Keratinocyte (primary cell): Measurements from ENCODE around the gene IFT88. TPM values are rescaled to one million over a fixed set of nuclear protein-coding genes. Genes with fewer than 3 reads are reported as not detected.

ENCODE experiments used
- DNase-seq: peaks from one replicate; pipeline ENCODE4 v3.0.0-alpha.2; 2011; ENCODE audit warnings: low read depth, missing footprints, low spot score
- FAIRE-seq: peaks from 2 replicates; lab custom pipeline; 2011; peaks lifted over from hg19 to GRCh38; lab: Jason Lieb, UNC
- H2AFZ ChIP-seq: 2 replicates; pipeline ENCODE4 v1.6.0; 2012; ENCODE audit warnings: low read length, control low read depth, inconsistent platforms; ENCODE audit not compliant: control insufficient read depth
- H3K27ac ChIP-seq: 2 replicates; pipeline ENCODE4 v1.5.1; 2011; ENCODE audit warnings: low read length; ENCODE audit not compliant: control insufficient read depth, insufficient read depth
- H3K27me3 ChIP-seq: 3 replicates; pipeline ENCODE4 v1.6.0; 2011; ENCODE audit warnings: low read length; ENCODE audit not compliant: control insufficient read depth, insufficient read depth; ENCODE audit errors: extremely low read depth
- H3K36me3 ChIP-seq, 2 experiments: 2 replicates in 1 of 2; 3 replicates in 1 of 2; pipeline ENCODE4 v1.5.1; 2011; ENCODE audit warnings: low read length in 2 of 2, mild to moderate bottlenecking in 1 of 2; ENCODE audit not compliant: control insufficient read depth in 2 of 2, insufficient read depth in 2 of 2; ENCODE audit errors: extremely low read depth in 1 of 2
- H3K4me1 ChIP-seq: 3 replicates; pipeline ENCODE4 v1.5.1; 2011; ENCODE audit warnings: low read length; ENCODE audit not compliant: control insufficient read depth, insufficient read depth; ENCODE audit errors: extremely low read depth
- H3K4me2 ChIP-seq: 3 replicates; pipeline ENCODE4 v1.6.0; 2011; ENCODE audit warnings: low read depth, low read length; ENCODE audit not compliant: control insufficient read depth, insufficient read depth; ENCODE audit errors: extremely low read depth
- H3K4me3 ChIP-seq, 3 experiments: fragments of 200-600 bp in 1 of 3; sonication (generic) in 1 of 3; 2 replicates in 2 of 3; 3 replicates in 1 of 3; pipeline ENCODE4 v1.5.1; 2011 to 2016; ENCODE audit warnings: low read length in 3 of 3, mild to moderate bottlenecking in 3 of 3, control low read depth in 2 of 3, inconsistent platforms in 1 of 3, low read depth in 1 of 3, mixed read lengths in 1 of 3, mixed run types in 1 of 3, moderate library complexity in 1 of 3; ENCODE audit not compliant: control insufficient read depth in 2 of 3, insufficient read depth in 2 of 3; ENCODE audit errors: extremely low read depth in 1 of 3
- H3K79me2 ChIP-seq: 2 replicates; pipeline ENCODE4 v1.6.0; 2012; ENCODE audit warnings: low read length; ENCODE audit not compliant: control insufficient read depth, insufficient read depth
- H3K9ac ChIP-seq: 3 replicates; pipeline ENCODE4 v1.6.0; 2011; ENCODE audit warnings: low read length; ENCODE audit not compliant: control insufficient read depth, insufficient read depth; ENCODE audit errors: extremely low read depth
- H3K9me1 ChIP-seq: 3 replicates; pipeline ENCODE4 v1.6.0; 2011; ENCODE audit warnings: low read length; ENCODE audit not compliant: control insufficient read depth, insufficient read depth; ENCODE audit errors: extremely low read depth
- H3K9me3 ChIP-seq: 2 replicates; pipeline ENCODE4 v1.5.1; 2012; ENCODE audit warnings: low read depth, low read length; ENCODE audit not compliant: control insufficient read depth
- H4K20me1 ChIP-seq: 3 replicates; pipeline ENCODE4 v1.6.0; 2011; ENCODE audit warnings: low read length; ENCODE audit not compliant: control insufficient read depth, insufficient read depth; ENCODE audit errors: extremely low read depth
- EZH2 ChIP-seq: IDR thresholded peaks from one replicate; pipeline ENCODE4 v1.6.1; 2012; ENCODE audit warnings: inconsistent platforms, mild to moderate bottlenecking, low read length, moderate library complexity
- dilution Hi-C: fragments of 300-500 bp; cut with MboI; formaldehyde crosslinking; loops from one replicate; pipeline ENCODE4 v1.7.0; 2020; ENCODE audit warnings: low sequenced_read_pairs; ENCODE audit not compliant: extremely low pct_ligation_motif_present
- polyA minus RNA-seq, 3 experiments: library from RNA; depleted of rRNA, polyadenylated mRNA; stranded (reverse); fragments of >200 nt; gene quantifications; 1 replicate in 1 of 3; 2 replicates in 1 of 3; 3 replicates in 1 of 3; pipeline ENCODE4 v1.2.3, GENCODE V29; 2011
- polyA plus RNA-seq, 5 experiments: library from polyadenylated mRNA; depleted of rRNA in 3 of 5; stranded (reverse) in 3 of 5; stranded (forward) in 1 of 5; unstranded in 1 of 5; fragments of >200 nt; gene quantifications; 1 replicate in 1 of 5; 2 replicates in 3 of 5; 3 replicates in 1 of 5; pipeline versions ENCODE4 v1.2.1 to v1.2.3, GENCODE V29; 2011 to 2012; ENCODE audit warnings: missing spikeins in 2 of 5, low read depth in 1 of 5, low replicate concordance in 1 of 5
- TF ChIP-seq, protein P1 (sequence below), 3 experiments: IDR thresholded peaks in 1 of 3; conservative IDR thresholded peaks in 1 of 3; optimal IDR thresholded peaks in 1 of 3; 2 replicates in 2 of 3; 3 replicates in 1 of 3; pipeline versions ENCODE3 to v1.5.1; 2011; ENCODE audit warnings: low read length in 3 of 3, mild to moderate bottlenecking in 3 of 3, moderate library complexity in 2 of 3, control low read depth in 1 of 3, inconsistent platforms in 1 of 3; ENCODE audit not compliant: insufficient read depth in 2 of 3; ENCODE audit errors: extremely low read depth in 1 of 3

Gene IFT88, protein sequence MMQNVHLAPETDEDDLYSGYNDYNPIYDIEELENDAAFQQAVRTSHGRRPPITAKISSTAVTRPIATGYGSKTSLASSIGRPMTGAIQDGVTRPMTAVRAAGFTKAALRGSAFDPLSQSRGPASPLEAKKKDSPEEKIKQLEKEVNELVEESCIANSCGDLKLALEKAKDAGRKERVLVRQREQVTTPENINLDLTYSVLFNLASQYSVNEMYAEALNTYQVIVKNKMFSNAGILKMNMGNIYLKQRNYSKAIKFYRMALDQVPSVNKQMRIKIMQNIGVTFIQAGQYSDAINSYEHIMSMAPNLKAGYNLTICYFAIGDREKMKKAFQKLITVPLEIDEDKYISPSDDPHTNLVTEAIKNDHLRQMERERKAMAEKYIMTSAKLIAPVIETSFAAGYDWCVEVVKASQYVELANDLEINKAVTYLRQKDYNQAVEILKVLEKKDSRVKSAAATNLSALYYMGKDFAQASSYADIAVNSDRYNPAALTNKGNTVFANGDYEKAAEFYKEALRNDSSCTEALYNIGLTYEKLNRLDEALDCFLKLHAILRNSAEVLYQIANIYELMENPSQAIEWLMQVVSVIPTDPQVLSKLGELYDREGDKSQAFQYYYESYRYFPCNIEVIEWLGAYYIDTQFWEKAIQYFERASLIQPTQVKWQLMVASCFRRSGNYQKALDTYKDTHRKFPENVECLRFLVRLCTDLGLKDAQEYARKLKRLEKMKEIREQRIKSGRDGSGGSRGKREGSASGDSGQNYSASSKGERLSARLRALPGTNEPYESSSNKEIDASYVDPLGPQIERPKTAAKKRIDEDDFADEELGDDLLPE
- polyA plus RNA-seq (4.6 to 9.5 TPM (median 6.2 TPM) in 3 replicates), polyA minus RNA-seq (1.4 to 8.2 TPM (median 4.5 TPM) in 3 replicates)
- 1.6 TPM for polyA plus RNA-seq (2011; ENCODE audit: low read depth)
- 3.4 and 6.2 TPM in 2 replicates for polyA plus RNA-seq (2011; cell fraction: cytosol; rRNA removed)
- 7.7 and 9.8 TPM in 2 replicates for polyA plus RNA-seq (2011; cell fraction: nucleus; rRNA removed)
- polyA plus RNA-seq (2012; ENCODE audit: low replicate concordance), result 1.9 and 6.2 TPM in 2 replicates
- polyA minus RNA-seq (2011; cell fraction: cytosol; rRNA and poly(A)+ RNA removed), result 6.9 TPM
- 6.9 and 10.7 TPM in 2 replicates for polyA minus RNA-seq (2011; cell fraction: nucleus; rRNA and poly(A)+ RNA removed)

DNA sequence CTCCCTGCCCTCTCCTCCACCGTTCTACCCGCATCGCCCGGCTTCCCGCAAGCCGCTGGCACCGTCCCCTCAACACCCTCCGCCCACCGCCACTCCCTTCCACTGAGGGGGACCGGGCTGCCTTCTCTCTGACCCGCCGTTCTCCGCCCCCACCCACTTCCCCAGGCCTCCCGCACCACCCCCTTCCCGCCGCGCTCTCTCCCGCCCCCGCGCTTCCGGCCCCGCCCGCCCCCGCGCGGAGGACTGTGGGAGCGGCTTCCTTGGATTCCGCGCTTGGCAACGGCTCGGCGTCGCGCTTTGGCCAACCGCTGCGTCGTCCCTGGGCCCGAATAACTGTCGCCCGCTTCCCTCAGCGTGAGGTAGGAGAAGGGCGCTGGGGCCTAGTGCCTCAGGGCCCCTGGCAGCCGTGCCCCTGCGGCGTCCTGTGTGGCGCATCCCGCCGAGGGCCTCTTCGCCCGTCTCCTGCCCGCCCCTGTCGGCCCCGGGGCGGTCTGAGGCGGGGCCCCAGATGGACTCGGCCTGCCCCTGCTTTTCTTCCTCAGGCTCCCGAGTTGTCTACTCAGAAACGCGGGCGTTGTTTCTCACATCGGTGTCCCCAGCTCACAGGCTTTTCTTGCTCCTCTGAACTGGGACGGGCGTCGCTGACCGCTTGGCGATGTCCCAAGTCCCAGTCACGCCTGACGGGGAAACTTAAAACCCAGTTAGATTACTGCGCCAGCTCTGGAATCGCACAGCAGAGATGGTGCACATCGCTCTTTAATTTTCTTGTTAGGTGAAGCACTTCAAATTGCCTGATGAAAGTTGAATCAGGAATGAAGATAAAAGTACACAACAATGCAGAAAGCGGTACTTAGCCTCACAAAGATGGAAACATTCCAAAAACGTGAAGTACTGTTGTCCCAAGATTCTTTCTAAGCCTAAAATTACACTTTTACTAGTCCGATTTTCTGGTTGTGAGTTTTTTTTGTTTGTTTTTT is at the start of gene IFT88:
Gene IFT88, plus strand, starts transcription at position 260 of the 977 bp plus-strand sequence. CDS start 7,229 bp downstream, outside the sequence.
- Histone ChIP-seq H4K20me1 (no peaks in the 10 kb centered on the region), H3K79me2 (no peaks in the 10 kb centered on the region), H3K4me1 (peaks cover 2% of the 10 kb centered on the region), H3K9ac (peak within 1 kb of the TSS; percentile 71), H3K36me3 (no peaks in the 10 kb centered on the region), H3K9me3 (peaks cover 6% of the 10 kb centered on the region), H3K4me2 (peak within 1 kb of the TSS; percentile 95), H3K27me3 (no peaks in the 10 kb centered on the region), H3K27ac (peak within 1 kb of the TSS; percentile 64), H3K4me3 (peak within 1 kb of the TSS; percentile 68 to 80 (median 69)), H2AFZ (peak within 1 kb of the TSS; percentile 87), H3K9me1 (no peaks in the 10 kb centered on the region)
- DNase-seq, result no peak
- peak; percentile 36 for FAIRE-seq
- TF ChIP-seq EZH2, result no peak
- TF ChIP-seq, protein P1, sequence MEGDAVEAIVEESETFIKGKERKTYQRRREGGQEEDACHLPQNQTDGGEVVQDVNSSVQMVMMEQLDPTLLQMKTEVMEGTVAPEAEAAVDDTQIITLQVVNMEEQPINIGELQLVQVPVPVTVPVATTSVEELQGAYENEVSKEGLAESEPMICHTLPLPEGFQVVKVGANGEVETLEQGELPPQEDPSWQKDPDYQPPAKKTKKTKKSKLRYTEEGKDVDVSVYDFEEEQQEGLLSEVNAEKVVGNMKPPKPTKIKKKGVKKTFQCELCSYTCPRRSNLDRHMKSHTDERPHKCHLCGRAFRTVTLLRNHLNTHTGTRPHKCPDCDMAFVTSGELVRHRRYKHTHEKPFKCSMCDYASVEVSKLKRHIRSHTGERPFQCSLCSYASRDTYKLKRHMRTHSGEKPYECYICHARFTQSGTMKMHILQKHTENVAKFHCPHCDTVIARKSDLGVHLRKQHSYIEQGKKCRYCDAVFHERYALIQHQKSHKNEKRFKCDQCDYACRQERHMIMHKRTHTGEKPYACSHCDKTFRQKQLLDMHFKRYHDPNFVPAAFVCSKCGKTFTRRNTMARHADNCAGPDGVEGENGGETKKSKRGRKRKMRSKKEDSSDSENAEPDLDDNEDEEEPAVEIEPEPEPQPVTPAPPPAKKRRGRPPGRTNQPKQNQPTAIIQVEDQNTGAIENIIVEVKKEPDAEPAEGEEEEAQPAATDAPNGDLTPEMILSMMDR (optimal IDR thresholded peaks at IDR 0.05 in 1 of 3, IDR thresholded peaks at IDR 0.05 in 1 of 3, conservative IDR thresholded peaks at IDR 0.05 in 1 of 3; ENCODE audit: extremely low read depth in 1 of 3, insufficient read depth in 2 of 3, low read length in 3 of 3), result no peak
- dilution Hi-C loops, result no loop called here

DNA sequence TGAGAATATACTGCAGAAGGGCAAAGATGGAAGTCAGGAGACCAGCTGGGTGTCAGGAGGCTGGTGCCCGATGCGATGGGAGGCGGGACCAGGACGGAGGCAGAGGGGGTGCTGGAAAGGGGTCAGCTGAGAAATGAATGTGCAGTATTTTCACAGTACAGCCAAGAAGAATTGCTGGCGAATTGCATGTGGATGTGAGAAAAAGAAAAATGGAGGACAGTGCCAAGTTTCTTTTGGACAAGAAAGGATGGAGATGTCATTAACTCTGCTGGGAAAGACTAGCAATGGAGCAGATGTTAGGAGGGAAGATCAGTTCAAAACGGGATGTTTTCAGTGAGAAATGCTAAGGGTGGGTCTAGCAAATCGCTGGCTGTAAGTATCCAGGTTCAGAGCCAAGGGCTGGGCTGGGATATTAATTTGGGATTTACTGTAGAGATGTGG is 48.3 kb upstream of the IFT88 start:
- no peaks in the 10 kb centered on the region for H3K4me1 ChIP-seq
- H3K27ac ChIP-seq, result no peak overlapping the region
- H3K4me3 ChIP-seq, result no peak overlapping the region
- H3K9me1 ChIP-seq, result no peaks in the 10 kb centered on the region
- H3K36me3 ChIP-seq, result no peaks in the 10 kb centered on the region
- no peaks in the 10 kb centered on the region for H3K27me3 ChIP-seq
- dilution Hi-C loops, result no loop called here
- no peak overlapping the region for H2AFZ ChIP-seq
- H3K79me2 ChIP-seq, result no peaks in the 10 kb centered on the region
- no peaks in the 10 kb centered on the region for H4K20me1 ChIP-seq
- DNase-seq, result no peak
- H3K9me3 ChIP-seq, result no peaks in the 10 kb centered on the region
- H3K9ac ChIP-seq, result no peak overlapping the region
- FAIRE-seq, result no peak
- TF ChIP-seq, protein P1 (optimal IDR thresholded peaks at IDR 0.05 in 1 of 3, IDR thresholded peaks at IDR 0.05 in 1 of 3, conservative IDR thresholded peaks at IDR 0.05 in 1 of 3; ENCODE audit: extremely low read depth in 1 of 3, insufficient read depth in 2 of 3, low read length in 3 of 3), result no peak
- TF ChIP-seq EZH2, result no peak
- no peak overlapping the region for H3K4me2 ChIP-seq
